GM18868 (cell line): ENCODE results near the gene PUS3.

Experiments used
- ATAC-seq: cut with Tn5 transposase; IDR thresholded peaks from one replicate; pipeline ENCODE4 v1.9.1; 2021; ENCODE audit warnings: mild to moderate bottlenecking, moderate library complexity; ENCODE audit not compliant: unreplicated experiment

The PUS3 gene

DNA sequence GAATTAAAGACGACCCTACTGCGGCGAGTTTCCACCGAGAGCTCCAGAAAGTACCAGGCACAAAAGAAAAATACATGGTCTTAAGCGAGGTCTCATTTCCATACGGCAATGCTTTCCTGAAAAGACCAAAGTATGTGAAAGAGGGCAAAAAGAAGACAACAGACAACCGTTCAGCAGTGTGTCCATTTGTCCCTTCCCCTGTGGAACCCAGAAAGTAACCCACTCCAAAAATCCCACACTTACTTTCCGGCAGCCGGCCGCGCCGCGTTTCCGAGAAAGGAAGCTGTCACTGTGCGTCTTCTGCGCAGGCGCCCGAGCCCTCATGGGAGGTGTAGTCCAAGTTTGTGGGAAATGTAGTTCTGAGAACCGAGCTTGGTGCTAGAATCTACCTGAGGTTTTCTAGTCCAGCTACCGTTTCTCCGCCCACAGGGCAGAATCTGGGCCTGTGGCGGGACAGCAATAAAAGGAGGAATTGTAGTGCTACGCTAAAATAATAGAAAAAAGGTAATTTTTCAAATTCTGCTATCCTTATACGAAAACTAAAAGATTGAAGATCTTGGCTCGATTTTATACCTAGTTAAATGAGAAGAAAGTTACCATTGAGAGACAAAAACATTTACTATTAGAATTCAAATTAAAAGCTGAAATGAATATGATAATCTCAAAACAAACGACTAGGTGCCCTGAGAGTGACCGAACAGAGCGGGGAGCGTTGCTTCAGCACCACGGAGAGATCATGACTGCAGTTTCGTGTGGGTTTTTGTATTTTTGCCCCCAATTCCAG, at the start of gene PUS3:
Gene PUS3 (minus strand): TSS at position 280 of the 784 bp plus-strand sequence. CDS start 6,922 bp downstream, outside the sequence.
- ATAC-seq, result peak; percentile 98

DNA sequence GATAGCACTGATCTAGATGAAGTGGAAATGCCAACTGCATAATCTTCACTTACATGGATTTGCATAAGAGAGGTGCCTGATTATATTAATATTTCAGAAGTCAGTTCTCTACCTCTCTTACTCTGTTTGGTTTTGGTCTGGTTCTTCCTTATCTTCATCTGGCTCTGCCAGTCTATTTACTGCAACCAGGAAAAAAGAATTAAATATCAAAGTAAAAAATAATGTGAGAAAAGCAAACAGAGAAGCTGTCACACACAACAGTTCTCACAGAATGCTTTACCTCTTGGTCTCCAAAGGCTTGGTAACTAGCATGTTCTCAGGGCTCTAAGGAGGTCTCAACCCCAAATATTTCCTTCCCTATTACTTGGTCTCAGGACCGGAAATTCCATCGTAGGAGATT, 49.6 kb upstream of the PUS3 start:
- no peak for ATAC-seq

- ATAC-seq, result no peak
These were observed 48.7 kb upstream of the PUS3 start for GRCh38 chr11:125951731-125952130.

DNA sequence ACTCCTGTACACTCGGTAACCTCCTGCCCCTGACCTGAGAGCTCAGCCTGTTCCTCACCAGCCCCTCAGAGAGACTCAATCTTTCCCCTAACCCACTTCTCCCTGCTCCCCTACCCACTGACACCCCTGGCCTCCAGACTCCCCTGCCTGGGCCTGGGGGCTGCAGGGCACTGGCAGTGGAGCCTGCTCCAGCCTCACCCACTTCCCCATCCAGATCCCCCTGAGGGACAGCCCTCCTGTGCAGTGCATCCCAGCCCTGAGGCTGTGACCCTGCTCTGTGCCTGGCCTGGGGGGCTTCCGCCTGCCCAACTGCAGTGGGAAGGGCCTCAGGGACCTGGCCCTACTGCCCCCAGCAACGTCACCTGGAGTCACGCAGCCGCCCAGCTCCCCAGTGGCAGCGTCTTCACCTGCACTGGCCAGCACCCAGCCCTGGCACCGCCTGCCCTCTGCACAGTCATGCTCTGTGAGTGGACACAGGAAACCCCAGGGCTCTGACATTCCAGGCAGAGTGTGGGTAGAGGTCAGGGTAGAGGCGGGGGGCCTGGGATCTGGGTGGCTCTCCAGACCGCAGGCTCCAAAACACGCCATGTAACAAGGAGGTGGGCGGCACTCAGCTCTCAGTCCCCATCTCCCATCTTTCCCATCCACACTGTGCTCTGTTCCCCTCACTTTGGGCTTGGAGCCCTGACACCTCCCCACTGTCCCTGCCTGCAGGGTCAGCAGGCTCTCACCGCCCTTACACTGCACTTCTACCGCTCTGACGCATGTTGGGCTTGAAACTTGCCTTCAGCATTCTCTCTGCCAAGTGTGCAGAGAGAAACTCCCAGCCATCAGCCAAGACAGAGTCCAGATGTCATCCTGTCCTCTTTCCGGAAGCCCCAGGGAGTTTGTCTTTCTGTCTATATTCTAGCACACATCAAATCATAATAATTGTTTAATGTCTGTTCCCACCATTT, 48.0 kb upstream of the PUS3 start:
- no peak for ATAC-seq

DNA sequence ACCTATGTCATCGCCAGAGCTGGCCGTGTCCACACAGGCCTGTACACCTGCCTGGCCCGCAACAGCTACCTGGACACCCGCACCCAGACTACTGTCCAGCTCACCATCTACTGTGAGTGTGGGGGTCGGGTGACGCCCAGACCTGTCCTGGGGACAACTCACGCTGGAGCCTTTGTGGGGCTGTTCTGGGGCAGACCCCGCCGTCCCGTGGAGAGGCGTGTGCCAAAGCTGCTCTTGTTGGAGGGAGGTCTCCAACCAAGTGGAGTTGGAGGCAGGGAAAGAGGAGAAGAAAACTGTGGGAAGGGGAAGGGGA, 47.1 kb upstream of the PUS3 start:
- ATAC-seq, result no peak

DNA sequence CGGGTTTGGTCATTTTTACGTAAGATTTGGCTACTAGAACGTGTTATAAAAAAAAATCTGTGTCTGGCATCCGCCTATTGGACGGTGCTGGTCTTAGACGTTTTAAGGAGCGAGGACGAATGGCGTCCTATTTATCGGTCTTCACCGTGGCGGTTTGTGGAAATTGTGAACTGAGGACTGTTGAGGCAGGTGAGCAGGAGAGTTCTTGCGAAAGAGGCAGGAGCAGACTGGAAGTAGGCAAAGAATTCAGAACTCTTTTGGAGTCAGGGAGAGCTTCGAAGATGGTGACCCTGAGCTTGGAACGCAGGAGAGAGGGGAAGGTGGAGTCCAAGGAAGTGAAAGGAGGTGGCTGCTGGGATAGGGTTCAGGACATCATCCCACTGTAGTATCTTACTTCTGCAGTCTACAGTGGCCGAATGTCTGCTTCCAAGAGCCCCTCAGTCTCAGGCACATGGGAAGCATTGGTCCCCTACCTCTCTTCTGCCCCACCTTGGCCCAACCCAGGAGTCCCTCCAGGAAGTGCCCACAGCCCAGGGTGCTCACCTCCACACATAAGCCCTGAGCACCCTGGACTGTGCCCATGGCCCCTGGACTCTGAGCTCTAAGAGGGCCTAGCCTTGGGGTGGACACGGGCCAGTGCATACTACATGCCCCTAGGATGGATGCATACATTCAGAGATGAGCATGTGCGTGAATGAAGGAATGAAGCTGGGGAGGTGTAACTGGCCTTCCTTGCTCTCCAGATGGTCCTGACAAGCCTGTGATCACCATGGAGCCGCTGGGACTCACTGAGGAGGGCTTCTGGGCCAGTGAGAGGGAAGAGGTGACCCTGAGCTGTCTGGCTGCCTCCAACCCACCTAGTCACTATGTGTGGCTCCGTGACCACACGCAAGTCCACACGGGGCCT, 46.5 kb upstream of the PUS3 start:
- no peak for ATAC-seq

GRCh38 chr11:125948278-125949051, 45.5 kb upstream of the PUS3 start:
- ATAC-seq, result no peak

DNA sequence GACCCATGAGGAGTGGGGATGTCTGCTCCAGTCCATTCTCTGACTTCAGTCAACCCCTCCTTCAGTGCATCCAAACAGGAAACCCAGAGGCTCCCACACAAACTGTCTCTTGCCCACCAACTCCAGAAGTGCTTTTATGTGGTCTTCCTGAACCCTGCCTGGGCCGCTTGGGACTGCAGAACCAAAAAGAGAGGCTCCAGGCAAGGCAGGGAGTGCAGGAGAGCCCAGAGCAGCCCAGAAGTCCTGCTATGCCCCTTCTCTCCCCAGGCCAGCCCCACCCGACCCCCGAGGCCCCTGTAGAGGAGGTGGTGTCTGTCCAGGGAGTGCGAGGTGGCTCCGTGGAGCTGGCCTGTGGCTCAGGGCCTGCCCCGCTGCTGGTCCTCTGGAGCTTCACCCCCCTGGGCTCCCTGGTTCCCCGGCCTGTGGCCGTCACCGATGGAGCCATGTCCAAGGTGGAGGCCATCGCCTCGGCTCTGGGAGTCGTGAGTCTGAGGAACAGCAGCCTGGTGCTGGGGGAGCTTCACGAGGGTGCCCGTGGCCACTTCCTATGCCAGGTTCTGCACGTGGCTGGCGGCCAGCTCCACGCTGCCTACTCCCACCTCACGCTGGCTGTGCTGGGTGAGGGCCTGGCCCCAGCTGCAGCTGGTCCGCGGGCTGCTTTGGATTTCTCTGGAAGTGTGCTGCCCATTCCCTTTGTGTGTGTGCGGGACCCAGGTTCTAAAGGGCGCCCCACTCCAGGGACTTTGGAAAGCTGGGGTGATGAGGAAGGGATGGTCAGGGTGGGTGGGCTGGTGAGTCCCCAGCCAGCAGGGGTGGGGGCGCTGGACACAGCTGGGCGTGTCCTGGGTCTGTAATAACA, 44.6 kb upstream of the PUS3 start:
- ATAC-seq, result no peak

DNA sequence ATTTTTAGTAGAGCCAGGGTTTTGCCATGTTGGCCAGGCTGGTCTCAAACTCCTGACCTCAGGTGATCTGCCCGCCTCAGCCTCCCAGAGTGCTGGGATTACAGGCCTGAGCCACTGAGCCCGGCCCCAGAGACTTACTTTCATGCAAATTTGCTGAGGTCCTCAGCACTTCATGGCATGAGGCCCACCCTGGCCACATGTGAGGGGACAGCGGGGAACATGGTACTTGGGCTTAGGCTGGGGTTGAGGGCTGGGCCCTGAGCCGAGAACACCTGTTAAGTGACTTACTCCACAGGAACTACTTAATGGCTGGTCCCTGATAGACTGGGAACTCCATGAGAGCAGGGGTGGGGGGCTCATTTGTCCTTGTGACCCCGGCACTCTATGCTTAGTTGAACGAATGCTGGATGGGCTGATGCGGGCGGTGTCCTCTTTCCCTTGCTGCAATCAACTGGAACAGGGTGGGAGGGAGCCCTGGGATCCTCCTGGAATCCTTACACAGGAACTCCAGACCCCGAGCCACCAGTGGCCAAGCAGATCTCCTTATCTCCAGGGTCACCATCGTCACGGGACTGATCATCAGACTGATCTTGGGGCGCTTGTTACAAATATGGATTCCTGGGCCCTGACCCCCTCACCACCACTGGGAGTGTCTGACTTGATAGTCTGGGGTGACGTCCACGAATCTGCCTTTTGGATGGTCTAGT, 43.9 kb upstream of the PUS3 start:
- ATAC-seq, result no peak

- no peak for ATAC-seq
These were observed 43.0 kb upstream of the PUS3 start, which contains the start of gene VSIG10L2 for GRCh38 chr11:125945797-125946520. TSS of gene VSIG10L2 (plus strand) at chr11:125946044. CDS start at chr11:125946056, 12 bp downstream.

GRCh38 chr11:125945011-125945796, 42.2 kb upstream of the PUS3 start:
- ATAC-seq, result no peak

DNA sequence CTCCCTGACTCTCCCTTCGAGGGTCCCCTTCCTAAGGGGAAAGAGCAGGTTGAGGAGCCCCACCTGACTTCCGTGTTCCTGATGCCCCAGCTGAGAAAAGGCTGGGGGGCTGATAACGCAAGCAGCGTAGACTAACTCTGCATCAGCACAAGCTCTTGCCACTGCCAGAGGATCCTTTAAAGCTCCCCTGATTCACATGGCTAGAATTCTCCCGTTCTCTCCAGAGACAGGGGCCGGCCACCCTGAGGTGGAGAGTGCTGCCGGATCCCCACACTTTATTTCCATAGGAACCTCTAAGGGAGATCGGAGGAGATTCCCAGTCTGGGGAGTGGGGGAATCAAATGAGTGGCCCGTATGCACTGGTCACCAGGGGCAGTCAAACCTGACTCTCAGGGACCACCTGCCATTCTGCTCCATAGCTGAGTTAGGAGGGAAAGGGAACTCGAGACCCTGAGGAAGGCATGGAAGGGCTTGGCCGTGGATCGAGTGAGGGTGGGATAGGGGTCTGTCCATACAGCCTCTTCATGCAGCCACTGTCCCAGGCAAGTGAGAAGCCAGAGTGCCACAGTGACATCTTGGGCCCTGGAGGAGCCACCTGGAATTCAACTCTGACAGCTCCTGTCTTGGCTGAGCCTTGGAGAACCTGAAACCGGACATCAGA, 41.5 kb upstream of the PUS3 start:
- no peak for ATAC-seq

DNA sequence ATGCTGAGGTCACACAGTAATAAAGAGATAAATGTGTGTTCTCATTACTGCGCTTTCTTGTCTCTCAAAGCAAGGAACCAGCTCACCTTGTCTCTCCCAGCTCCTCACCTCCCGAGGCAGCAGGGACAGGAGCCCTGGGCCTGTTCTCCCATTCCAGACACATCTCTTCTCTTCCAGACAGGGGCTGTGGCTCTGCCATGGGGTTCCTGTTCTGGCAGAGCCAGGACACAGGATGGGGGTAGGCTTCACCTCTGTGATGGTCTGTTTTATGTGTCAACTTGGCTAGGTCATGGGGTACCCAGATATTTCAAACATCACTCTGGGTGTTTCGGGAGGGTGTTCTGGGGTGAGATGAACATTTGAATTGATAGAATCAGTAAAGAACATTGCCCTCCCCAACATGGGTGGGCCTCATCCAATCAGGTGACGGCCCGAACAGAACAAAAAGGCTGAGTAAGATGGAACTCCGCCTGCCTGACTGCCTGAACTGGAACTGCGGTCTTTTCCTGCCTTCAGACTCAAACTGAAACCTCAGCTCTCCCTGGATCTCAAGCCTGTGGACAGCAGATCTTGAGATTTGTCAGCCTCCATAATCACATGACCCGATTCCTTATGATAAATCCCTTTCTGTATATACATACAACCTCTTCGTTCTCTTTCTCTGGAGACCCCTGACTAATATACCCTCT, 40.8 kb upstream of the PUS3 start:
- ATAC-seq, result no peak

- no peak for ATAC-seq
These were observed 39.9 kb upstream of the PUS3 start for GRCh38 chr11:125942771-125943428.
